Activated CD8-positive, alpha-beta memory T cell treated with anti-CD3 and anti-CD28 coated beads for 1 hour (primary cell): ENCODE data around the gene MGP.

Experiments
- DNase-seq, 2 donors: peaks; one replicate each; pipeline ENCODE4 v3.0.0-alpha.2; 2020; ENCODE audit warnings: low read depth in 1 of 2; ENCODE audit errors: extremely low read depth in 1 of 2

Gene MGP

DNA sequence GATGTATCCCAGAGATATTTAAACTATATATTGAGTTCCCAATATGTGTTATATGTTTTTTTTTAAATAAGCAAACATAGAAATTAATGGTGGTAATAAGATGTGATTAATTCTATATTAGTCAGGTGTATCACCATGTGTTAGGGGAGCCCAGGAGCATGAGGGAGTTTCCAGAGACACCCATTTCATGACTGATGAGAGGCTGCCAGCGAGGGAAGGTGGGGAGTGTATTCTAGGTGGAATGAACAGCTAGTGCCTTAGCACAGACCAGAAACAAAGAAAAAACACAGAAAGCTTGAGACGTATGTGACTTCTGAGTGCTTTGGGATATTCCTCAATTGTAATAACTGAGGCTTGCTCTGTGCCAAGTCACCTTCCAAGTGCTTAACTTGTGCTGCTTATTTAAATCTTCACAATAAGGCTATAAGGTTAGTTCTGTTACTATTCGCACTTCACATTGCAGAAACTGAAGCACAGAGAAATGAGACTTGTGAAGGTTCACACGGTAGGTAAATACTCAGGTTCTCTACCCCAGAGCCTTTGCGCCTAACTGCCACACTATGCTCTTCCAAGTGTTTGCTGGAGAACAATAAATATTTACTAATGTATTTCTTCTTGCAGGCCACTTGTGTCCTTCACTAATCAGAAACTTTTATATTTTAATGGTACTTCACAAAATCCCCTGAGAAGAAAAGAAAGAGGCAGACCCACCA, 17.9 kb upstream of the MGP start:
- no peak for DNase-seq

DNA sequence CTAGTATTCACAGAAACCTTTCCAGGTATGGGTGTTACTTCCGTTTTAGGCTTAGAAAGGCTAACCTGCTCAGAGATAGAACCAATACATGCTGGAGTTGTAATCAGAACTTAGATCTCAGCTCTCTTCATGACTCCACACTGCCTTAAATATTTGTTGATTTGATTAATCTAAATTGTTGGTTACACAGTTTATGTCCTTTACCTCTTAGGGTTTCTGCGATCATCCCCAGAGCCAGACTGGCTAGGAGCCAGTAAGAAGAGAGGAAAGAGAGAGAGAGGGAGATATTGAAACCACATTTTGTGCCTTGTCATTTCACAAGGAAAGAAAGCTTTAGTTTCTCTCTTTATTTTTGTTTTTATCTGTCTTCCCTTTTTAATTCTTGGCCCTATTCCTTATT, 16.8 kb upstream of the MGP start:
- no peak for DNase-seq

DNA sequence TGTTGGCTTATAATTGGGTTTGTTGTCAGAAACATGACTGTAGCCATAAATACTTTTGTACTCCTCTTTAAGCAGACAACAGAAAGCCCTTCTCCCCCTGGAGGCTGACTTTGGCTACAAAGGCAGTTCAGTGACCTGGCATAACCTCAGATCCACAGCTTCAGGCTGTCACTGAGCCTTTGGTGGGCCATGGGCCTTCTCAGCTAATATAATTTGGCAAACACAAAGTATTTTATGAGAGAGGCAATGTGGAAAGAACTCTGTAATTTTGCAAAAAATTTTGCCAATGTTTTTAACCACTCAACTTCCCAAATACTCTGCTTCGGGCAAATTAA, 15.5 kb upstream of the MGP start:
- no peak for DNase-seq

DNA sequence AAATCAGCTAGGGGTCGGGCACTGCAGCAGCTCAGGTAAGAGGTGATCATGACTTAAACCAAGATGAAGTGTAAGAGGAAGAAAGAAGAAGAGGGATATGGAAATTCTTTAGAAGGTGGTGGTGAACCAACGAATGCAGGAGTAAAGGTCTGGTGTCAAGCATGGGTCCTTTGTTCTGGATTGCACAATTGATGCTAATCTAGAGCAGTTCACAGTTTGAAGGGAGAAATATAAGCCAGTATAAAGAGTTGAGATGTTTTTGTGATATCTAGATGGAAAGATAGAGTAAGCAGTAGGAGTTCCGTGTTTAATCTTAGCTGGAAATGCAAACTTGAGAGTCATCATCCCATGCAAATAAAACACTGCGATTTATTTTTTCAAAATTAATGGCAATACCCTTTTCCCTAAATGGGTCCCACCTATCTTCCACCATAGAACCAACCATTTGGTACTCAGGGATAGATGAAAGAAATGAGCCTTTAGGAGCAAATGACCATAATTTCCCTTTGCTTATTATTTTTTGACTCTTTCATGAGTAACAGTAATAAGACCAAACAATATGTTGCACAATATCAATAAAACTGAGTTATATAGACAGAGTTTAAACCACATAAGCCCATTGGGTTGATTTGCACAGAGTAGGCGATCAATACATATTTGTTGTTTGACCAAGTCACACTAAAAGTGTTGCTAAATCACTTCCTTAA, 15.0 kb upstream of the MGP start:
- DNase-seq = no peak

DNA sequence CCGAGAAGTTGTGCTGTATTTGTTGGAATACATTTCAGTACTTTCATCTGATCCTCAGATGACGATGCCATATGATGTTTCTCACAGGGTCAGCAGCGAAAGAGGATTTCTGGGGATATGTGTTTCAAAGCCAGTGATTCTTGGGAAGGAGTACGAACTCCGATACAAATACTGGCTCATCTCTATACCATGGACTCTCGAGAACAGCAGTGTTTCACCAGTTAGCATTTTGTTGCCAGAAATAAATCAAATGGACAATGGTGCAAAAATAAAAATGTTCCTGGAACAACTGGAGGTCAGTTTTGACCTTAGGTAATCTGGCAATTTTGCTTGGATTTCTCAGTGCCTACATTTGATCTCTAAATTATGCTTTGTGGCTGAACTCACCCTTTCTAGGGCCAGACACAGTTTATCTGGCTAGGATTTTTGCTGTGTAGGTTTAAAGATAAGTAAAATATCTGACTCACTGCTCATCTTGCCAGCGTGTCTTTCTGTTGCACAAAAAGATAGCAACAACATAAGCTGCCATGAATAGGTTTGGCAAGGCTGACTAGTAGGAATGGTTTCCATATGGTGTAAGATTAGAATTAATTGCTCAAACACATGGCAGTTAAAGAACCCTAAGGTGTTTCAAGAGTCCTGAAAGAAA, 11.0 kb upstream of the MGP start:
- DNase-seq = no peak

DNA sequence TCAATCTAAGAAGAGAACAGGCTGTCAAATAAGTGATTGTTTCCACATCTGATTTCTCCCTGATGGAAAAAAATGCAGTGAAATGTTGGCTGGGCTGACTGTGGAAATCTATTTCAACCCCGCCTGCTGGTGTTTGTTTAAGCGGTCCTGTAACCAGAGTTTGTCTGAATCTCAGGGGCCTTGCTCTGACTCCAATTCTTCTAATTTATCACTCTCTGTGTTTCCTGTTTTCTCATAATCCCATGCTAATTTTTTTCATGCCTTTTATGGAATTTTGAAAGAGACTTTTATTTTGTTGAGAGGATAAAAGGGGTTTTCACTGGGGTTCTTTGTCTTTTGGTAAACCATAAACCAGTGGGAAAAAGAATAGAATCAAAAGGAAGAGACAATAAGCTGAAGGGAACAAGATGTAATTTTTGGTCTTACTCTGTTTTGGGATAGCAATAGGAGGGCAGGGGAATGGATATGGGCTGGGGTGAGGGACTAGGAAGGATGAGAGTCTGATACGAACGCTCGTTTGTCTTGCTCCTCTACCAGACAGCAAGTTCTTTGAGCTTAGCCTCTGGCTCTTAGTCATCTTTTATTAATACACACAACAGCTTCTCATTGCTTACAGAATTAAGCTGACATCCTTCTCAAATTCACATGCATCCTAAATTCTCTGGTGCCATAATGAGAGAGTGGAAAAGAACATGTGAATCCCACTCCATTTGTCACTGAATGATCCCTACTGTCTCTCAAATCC, 8.0 kb upstream of the MGP start:
- DNase-seq = no peak

DNA sequence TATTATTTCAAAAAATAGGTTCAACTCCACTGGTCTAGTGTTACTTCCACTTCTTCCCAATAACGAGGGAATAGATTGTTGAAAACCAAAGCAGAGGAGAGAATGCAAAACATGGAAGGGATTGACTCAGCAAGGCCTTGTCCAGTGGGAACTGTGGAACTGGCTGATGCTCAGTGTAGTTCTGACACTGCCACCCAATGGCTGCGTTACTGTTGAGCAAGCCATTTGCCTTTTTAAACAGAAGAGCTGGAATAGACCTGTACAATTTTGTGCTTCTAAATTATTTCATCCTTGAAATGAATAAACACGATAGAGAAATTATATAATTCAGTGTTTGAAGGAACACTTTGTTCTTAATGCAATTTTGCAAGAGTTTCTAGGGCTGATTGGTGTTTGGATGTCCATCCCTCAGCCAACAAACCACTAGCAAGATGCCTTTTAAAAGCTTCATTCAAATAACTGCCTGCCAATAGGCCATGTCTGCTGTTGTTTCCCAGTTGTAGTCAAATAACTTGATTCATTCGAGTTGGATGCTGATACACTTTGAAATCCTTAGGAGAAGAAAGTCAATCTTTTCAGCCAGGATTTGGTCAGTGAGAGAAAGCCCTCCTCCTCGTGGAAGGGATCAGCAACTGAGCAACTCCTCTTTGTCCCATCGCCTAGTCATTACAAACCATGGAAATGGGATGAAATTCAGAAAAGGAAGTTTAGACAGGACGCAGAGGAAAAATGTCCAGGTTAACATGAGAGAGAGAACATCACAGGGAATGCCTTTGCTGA, 7.3 kb upstream of the MGP start:
- DNase-seq = no peak

DNA sequence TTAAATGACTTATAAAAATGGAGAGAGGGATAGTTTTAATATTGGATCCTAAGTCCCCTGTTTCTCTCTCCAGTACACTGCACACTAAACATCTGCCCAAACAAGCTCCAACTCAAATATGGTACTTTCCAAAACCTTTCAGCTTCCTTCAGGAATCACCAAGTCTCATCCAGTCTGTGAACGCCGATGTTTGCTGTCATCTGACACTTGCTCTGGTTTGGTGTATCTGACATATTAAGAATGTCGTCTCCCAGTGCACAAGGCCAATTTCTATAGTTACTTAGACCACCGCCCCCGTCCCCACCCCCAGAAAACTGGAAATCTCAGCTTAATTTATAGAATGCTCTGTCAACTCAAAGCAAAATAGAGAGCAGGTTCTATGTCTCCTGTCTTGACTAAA, 5.0 kb upstream of the MGP start:
- DNase-seq = no peak

DNA sequence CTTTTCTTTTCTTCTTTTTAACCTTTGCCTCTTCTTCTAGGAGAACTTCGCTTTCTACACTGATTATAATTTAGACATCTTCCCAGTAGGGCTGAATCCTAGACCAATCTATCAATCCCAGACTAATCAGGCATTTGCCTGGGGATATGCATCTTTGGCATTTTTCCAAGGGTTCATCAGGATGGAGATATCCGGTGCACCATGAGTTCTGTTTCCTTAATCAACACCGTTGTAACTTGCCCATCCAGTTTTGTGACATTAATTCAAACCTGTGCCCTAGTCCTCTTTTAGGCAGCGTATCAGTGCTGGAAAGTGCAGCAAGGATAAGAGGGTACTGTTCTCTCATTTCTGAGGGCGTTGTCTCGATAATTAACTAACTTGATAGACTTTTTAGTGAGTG, 617 bp upstream of the MGP start:
- DNase-seq = no peak

DNA sequence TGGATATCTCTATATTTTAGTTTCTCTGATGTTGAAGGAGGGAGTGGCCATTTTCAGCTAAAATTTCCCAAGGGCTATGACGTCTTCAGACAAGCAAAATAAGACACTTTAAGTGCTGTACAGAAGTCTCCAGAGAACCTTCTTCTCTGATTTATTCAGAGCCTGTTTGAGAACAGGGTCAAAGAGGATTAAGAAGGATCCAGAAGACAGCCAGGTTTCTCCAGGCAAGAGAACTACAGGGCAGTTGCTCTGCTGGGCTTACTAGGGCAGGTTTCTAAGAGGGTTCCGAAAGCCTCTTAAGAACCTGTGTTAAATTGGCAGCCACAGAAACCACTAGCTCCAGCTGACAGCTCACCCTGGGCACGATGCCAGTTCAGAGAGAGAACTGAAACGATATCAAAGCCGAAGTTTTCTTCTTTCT, 1.2 kb downstream of the MGP start:
- DNase-seq = peak; percentile 69 to 76

DNA sequence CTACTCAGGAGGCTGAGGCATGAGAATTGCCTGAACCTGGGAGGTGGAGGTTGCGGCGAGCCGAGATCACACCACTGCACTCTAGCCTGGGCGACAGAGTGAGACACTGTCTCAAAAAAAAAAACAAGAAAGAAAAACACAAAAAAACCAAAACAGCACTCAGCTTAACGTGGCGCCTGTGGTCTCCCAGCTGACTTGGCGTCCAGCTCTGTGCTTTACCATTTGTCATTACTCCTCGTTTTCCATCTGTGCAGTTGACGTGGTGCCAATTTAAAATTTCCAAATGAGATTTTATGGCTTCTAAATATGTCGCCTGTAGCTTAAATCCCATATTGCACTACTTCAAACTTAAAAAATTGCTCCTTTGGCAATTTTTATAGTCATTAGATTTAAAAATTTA, 2.0 kb downstream of the MGP start:
- DNase-seq = no peak

DNA sequence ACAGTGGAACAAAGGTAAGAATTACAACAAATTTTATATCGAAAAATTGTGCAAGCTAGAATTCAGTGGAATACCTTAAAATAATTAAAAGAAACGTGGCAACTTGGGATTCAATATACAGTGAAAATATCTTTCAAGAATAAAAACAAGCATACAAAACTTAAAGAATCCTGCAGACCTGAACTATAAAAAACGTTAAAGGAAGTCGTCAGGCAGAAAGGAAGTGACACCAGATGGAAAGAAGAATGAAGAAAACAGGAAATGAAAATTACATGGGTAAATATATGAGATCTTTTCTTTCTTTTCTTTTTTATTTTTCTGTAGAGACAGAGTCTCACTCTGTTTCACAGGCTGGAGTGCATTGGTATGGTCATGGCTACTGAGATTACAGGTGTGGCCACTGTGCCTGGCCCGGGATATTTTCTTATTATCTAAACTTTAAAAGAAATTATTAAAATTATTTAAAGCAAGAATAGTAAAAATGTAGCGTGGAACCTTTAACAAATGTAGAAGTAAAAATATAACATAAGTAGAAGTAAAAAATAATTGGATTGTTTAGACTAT, 4.7 kb downstream of the MGP start:
- DNase-seq = no peak

DNA sequence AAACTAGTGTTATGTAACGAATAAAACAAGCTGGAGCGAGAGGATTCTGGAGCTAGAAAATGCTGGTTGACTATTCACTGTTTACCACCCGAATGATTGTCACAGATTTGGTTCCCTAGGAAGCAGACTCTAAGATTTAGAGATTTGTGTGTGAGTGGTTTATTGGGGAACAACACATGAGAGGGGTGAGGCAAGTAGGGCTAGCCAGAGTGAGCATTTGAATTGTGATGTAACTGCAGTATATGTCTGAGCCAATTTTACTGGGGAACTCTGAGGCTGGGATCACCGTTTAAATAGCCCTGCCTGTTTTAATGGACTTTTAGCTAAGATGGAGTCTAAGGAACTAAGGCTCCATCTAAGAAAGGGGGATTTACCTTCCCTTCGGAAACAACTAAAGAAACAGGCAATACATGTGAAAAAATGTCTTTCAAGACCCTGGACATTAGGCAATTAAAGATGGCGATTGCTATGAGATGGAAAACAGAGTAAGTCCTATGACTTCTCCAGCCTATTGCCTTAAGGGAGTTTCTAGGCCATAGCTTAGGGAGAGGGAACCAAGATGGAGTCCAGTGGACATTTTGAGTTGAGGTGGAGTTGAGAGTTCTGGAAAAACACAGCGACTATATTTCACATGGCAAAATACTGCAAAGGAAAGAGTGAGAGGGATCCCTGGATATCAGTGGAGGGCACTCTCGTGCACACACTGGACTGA, 6.3 kb downstream of the MGP start:
- no peak for DNase-seq

DNA sequence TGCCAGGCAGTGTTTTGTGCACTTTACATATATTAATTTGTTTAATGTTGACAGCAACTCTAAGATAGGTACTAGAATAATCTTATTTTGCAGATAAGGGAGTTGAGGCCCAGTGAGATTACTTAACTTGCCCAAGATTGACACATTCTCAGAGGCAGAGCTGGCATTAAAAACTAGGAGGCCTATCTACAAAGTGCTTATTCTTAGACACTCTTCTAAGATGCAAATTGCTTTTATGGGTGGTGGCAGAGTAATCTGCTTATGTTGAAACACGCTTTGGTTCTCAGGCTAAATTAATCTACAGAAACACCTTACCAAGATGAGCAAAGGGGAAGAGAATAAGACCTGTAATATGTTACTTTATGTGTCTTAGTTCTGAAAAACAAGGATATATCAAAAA, 7.2 kb downstream of the MGP start:
- DNase-seq = no peak

DNA sequence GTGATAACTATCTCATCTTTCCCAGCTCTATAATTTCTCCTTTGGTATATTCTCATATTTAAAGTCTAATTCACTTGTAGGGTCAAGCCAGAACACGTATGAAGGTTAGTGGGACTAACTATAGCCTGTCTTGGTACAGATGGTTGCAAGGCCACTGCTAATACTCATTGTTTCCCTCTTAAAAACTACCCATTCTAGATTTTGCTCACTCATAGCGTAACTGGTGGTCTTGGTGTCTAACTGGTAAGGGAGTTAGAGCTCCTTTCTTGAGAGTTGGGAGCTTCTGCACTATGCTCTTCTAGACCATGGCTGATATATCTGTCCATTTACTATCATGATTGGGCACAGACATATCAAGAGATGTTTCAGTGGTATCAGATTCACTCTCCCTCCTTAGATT, 8.8 kb downstream of the MGP start:
- DNase-seq = no peak

DNA sequence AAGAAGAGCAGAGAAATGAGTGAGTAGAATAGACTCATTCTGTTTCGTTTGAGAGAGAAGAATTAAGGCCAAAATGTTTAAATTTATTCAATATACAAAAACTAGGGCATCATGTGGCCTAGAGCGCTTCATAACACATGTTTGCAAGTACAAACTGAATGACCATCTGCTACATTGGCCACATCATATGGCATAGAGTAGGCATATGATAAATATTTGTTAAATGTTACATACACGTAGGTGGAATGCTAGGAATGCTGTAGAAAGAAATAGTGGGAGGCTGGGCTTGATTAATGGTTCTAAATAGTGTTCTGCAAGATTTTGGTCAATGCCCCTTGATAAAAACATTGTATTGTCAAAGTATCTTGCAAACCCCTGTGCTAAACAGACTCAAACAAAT, 10.8 kb downstream of the MGP start:
- no peak for DNase-seq

DNA sequence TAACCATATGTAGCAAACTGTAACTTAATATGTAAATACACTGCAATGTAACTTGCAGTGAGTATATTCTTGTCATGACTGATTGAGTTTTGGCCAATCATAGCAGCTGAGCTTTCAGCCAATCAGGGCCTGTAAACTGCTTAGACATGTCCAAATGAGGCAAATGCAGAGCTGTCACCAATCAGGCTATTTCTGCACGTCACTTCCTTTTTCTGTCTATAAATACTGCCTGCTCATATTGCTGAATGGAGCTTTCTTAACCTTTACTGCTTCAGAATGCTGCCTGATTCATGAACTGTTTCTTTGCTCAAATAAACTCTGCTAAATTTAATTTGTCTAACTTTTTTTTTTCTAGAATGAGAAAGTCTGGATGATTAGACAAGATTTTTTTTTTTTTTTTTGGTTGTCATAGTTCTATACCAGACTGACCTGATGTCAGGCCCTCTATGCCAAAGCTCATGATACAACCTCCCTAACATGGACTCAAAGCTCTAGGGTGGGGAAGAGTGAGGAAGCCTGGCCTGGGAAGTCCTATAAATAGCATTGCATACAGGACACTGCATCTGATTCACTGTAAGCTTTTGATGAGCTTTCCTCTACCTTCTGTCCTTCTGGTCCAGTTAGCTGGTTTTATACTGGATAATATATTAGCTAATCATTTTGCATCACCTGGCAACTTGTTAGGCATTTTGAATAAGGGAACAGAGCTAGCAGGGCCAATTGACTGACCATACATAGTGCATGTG, 12.0 kb downstream of the MGP start:
- DNase-seq = no peak

DNA sequence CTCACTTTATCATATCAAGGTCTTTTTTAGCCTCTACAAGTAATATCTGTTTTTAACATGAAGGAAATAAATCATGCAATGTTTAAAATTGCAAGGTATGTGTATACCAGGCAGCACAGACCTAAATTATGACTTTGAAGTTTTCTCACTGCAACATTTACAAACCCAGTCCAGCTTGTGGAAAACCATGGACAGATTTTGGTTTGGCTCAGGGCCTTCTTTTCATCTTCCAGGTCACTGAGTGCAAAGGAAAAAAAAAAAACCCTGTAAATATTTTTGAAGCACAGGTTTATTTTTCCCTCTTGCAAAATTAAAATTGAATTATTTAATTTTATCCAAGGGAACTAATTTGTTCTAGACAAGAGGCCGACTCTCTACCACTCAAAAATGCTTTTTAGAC, 13.8 kb downstream of the MGP start:
- DNase-seq = no peak

DNA sequence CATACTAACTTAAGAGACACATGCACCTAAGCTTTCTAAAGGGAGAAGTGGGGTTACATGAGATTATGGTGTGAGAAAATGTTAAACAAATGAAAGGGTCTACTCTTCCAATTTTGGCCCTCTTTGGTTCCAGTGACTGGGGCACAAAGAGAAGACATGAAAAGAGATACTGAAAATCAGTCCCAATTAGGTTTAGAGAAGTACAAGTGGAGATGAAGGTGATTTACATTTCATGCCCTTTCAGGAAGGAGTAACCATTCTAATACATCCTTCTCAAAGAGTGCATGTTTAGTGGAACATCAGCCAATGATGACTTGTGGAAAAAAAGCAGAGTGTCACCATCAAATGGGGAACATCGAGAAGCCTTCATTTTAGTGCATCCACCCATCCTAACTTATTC, 14.4 kb downstream of the MGP start:
- no peak for DNase-seq
